ENCODE measurements around the gene TASP1. TPM values are rescaled to one million over a fixed set of nuclear protein-coding genes. Genes with fewer than 3 reads are reported as not detected.

The TASP1 gene
- total RNA-seq, 3 donors from 2014 or later (not counting 1 experiment from before 2014, with no cell fraction given): 15.5 to 22.3 (median 16.3) TPM

DNA sequence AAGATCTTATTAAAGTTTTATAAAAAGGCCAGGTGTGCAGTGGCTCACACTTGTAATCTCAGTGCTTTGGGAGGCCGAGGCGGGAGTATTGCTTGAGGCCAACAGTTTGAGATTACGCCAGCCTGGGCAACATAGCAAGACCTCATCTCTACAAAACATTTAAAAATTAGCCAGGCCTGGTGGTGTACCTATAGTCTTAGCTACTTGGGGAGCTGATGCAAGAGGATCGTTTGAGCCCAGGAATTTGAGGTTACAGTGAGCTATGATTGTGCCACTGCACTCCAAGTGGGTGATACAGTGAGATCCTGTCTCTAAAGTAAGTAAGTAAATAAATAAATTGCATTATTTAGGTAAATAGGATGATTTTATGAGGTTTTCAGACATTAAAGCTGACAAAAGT is 234.4 kb downstream of the TASP1 start:
- H3K27ac Mint-ChIP-seq: no peak overlapping the region
- no peak for DNase-seq

GRCh38 chr20:13403453-13403852 is 235.3 kb downstream of the TASP1 start:
- H3K4me1 Mint-ChIP-seq: peaks cover 0 to 6% of the 10 kb centered on the region in 2 donors
- no peak overlapping the region for H3K27ac Mint-ChIP-seq
- H3K36me3 Mint-ChIP-seq: no peaks in the 10 kb centered on the region
- Histone ChIP-seq H3K27ac (ENCODE audit: low read length) (no peak overlapping the region), H3K27me3 (ENCODE audit: control insufficient read depth, insufficient read depth, low read length) (no peaks in the 10 kb centered on the region), H3K9me3 (ENCODE audit: control insufficient read depth, insufficient read depth, low read length) (no peaks in the 10 kb centered on the region), H3K4me3 (ENCODE audit: low read length) (no peak overlapping the region), H3K4me1 (ENCODE audit: control insufficient read depth, insufficient read depth, low read length) (no peaks in the 10 kb centered on the region), H3K36me3 (ENCODE audit: control insufficient read depth, insufficient read depth, low read length) (no peaks in the 10 kb centered on the region)
- intact Hi-C loops (cut with micrococcal nuclease): no loop called here
- TF ChIP-seq, protein P1, sequence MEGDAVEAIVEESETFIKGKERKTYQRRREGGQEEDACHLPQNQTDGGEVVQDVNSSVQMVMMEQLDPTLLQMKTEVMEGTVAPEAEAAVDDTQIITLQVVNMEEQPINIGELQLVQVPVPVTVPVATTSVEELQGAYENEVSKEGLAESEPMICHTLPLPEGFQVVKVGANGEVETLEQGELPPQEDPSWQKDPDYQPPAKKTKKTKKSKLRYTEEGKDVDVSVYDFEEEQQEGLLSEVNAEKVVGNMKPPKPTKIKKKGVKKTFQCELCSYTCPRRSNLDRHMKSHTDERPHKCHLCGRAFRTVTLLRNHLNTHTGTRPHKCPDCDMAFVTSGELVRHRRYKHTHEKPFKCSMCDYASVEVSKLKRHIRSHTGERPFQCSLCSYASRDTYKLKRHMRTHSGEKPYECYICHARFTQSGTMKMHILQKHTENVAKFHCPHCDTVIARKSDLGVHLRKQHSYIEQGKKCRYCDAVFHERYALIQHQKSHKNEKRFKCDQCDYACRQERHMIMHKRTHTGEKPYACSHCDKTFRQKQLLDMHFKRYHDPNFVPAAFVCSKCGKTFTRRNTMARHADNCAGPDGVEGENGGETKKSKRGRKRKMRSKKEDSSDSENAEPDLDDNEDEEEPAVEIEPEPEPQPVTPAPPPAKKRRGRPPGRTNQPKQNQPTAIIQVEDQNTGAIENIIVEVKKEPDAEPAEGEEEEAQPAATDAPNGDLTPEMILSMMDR (IDR thresholded peaks at IDR 0.05): no peak
- ATAC-seq (no peak), DNase-seq (no peak)
- no peak overlapping the region for H3K4me3 Mint-ChIP-seq
- H3K9me3 Mint-ChIP-seq: no peaks in the 10 kb centered on the region
- no peaks in the 10 kb centered on the region for H3K27me3 Mint-ChIP-seq (ENCODE audit: low read depth in 2 of 2)
- 72% methylated on average over 2 of the region's 2 CpGs for WGBS (ENCODE audit: insufficient coverage)

More for the DNA sequence above, 234.4 kb downstream of the TASP1 start:
- intact Hi-C loops (cut with micrococcal nuclease): no loop called here
- no peak overlapping the region for H3K4me3 Mint-ChIP-seq
- no peaks in the 10 kb centered on the region for H3K36me3 Mint-ChIP-seq
- WGBS (ENCODE audit: insufficient coverage): 94% methylated on average over 3 of the region's 4 CpGs
- no peaks in the 10 kb centered on the region for H3K9me3 Mint-ChIP-seq
- H3K4me1 Mint-ChIP-seq: no peaks in the 10 kb centered on the region
- H3K9me3 ChIP-seq (ENCODE audit: control insufficient read depth, insufficient read depth, low read length): no peaks in the 10 kb centered on the region
- ATAC-seq: no peak
- no peaks in the 10 kb centered on the region for H3K36me3 ChIP-seq (ENCODE audit: control insufficient read depth, insufficient read depth, low read length)
- H3K4me1 ChIP-seq (ENCODE audit: control insufficient read depth, insufficient read depth, low read length): no peaks in the 10 kb centered on the region
- TF ChIP-seq, protein P1 (IDR thresholded peaks at IDR 0.05): no peak
- no peak overlapping the region for H3K4me3 ChIP-seq (ENCODE audit: low read length)
- no peaks in the 10 kb centered on the region for H3K27me3 ChIP-seq (ENCODE audit: control insufficient read depth, insufficient read depth, low read length)
- H3K27me3 Mint-ChIP-seq (ENCODE audit: low read depth in 2 of 2): no peaks in the 10 kb centered on the region
- no peak overlapping the region for H3K27ac ChIP-seq (ENCODE audit: low read length)

DNA sequence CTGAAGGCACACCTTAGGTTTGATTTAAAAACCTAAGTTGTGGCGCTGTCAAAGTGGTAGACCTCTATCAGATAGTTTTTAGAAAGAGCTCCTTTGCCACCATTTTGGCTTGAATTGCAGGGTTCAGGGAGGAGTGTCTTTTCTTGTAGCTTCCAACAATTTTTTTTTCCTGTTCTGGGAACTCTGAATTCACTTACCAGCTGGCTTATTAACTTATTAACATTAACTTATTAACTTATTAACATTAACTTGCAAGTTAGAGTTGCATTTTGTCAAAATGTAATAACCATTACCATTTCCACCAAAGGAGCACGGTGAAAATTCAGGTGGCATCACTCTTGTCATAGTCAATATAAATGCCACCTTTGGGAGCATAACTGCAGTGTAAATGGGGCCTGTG is 235.7 kb downstream of the TASP1 start:
- Mint-ChIP-seq H3K4me3 (no peak overlapping the region), H3K36me3 (no peaks in the 10 kb centered on the region), H3K27me3 (ENCODE audit: low read depth in 2 of 2) (no peaks in the 10 kb centered on the region), H3K9me3 (no peaks in the 10 kb centered on the region), H3K27ac (no peak overlapping the region), H3K4me1 (peaks cover 0 to 6% of the 10 kb centered on the region in 2 donors)
- no peak for DNase-seq
- Histone ChIP-seq H3K36me3 (ENCODE audit: control insufficient read depth, insufficient read depth, low read length) (no peaks in the 10 kb centered on the region), H3K27ac (ENCODE audit: low read length) (no peak overlapping the region), H3K9me3 (ENCODE audit: control insufficient read depth, insufficient read depth, low read length) (no peaks in the 10 kb centered on the region), H3K4me3 (ENCODE audit: low read length) (no peak overlapping the region), H3K27me3 (ENCODE audit: control insufficient read depth, insufficient read depth, low read length) (no peaks in the 10 kb centered on the region), H3K4me1 (ENCODE audit: control insufficient read depth, insufficient read depth, low read length) (no peaks in the 10 kb centered on the region)
- ATAC-seq: no peak
- TF ChIP-seq, protein P1 (IDR thresholded peaks at IDR 0.05): no peak
- 97% methylated on average over 2 of the region's 2 CpGs for WGBS (ENCODE audit: insufficient coverage)
- intact Hi-C loops (cut with micrococcal nuclease): no loop called here

- no peak for DNase-seq
- 90% methylated on average over 4 of the region's 5 CpGs for WGBS (ENCODE audit: insufficient coverage)
- no peak for ATAC-seq
- Mint-ChIP-seq H3K9me3 (no peaks in the 10 kb centered on the region), H3K27ac (no peak overlapping the region), H3K36me3 (no peaks in the 10 kb centered on the region), H3K4me1 (peaks cover 6 to 10% of the 10 kb centered on the region in 2 donors), H3K4me3 (no peak overlapping the region), H3K27me3 (ENCODE audit: low read depth in 2 of 2) (no peaks in the 10 kb centered on the region)
- intact Hi-C loops (cut with micrococcal nuclease): no loop called here
- H3K4me1 ChIP-seq (ENCODE audit: control insufficient read depth, insufficient read depth, low read length): no peaks in the 10 kb centered on the region
- TF ChIP-seq, protein P1 (IDR thresholded peaks at IDR 0.05): no peak
- H3K9me3 ChIP-seq (ENCODE audit: control insufficient read depth, insufficient read depth, low read length): no peaks in the 10 kb centered on the region
- H3K27me3 ChIP-seq (ENCODE audit: control insufficient read depth, insufficient read depth, low read length): no peaks in the 10 kb centered on the region
- H3K4me3 ChIP-seq (ENCODE audit: low read length): no peak overlapping the region
- H3K36me3 ChIP-seq (ENCODE audit: control insufficient read depth, insufficient read depth, low read length): no peaks in the 10 kb centered on the region
- no peak overlapping the region for H3K27ac ChIP-seq (ENCODE audit: low read length)
These were observed 236.5 kb downstream of the TASP1 start for GRCh38 chr20:13402171-13402760.

Data from natural killer cell (primary cell).